B cell (primary cell): ENCODE measurements around the gene EIF3J. TPM values are rescaled to one million over a fixed set of nuclear protein-coding genes. Genes with fewer than 3 reads are reported as not detected.

Experiments
- ATAC-seq: fragments of 200-7000 bp; cut with Tn5 transposase; one replicate; pipeline ENCODE4 v1.10.0; 2021; ENCODE audit warnings: low read depth, mild to moderate bottlenecking, moderate number of reproducible peaks, moderate library complexity
- CTCF ChIA-PET: fragments of 350-600 bp; sonication (Branson Sonifier 250); formaldehyde crosslinking; loops from one replicate; lab custom pipeline; 2021; ENCODE audit warnings: antibody characterized with exemption, inconsistent platforms; lab: Charles Lee
- POLR2A ChIA-PET: fragments of 350-600 bp; sonication (Branson Sonifier 250); formaldehyde crosslinking; loops from one replicate; lab custom pipeline; 2021; ENCODE audit warnings: antibody characterized with exemption; lab: Charles Lee
- DNase-seq: peaks from one replicate; pipeline ENCODE4 v3.0.0; 2013
- H2AFZ ChIP-seq: 2 replicates; pipeline ENCODE4 v1.6.1; 2012; ENCODE audit warnings: mild to moderate bottlenecking, low read depth, low read length; ENCODE audit not compliant: insufficient read depth, poor library complexity, severe bottlenecking
- H3K27ac ChIP-seq, 2 donors: 1 replicate in 1 of 2; 2 replicates in 1 of 2; pipeline ENCODE4 v1.5.1; 2012 to 2013; ENCODE audit warnings: low read length in 2 of 2, mild to moderate bottlenecking in 2 of 2, moderate library complexity in 1 of 2
- H3K27me3 ChIP-seq, 4 experiments: fragments of 200-600 bp in 1 of 4; sonication (generic) in 1 of 4; replicated peaks in 1 of 4; 1 replicate in 2 of 4; 2 replicates in 2 of 4; pipeline versions ENCODE4 v1.6.1 to v1.7.0; 2013 to 2016; ENCODE audit warnings: low read length in 3 of 4, mild to moderate bottlenecking in 2 of 4, mixed read lengths in 1 of 4, moderate library complexity in 1 of 4; ENCODE audit not compliant: insufficient read depth in 4 of 4, control insufficient read depth in 3 of 4; ENCODE audit errors: control extremely low read depth in 1 of 4
- H3K36me3 ChIP-seq, 2 experiments: replicated peaks in 1 of 2; 1 replicate in 1 of 2; 2 replicates in 1 of 2; pipeline versions ENCODE4 v1.6.1 to v1.7.1; 2013; ENCODE audit warnings: low read length in 1 of 2; ENCODE audit not compliant: insufficient read depth in 2 of 2, control insufficient read depth in 1 of 2; ENCODE audit errors: control extremely low read depth in 1 of 2, extremely low read depth in 1 of 2
- H3K4me1 ChIP-seq, 2 donors: fragments of 200-600 bp in 1 of 2; sonication (generic) in 1 of 2; 1 replicate in 1 of 2; 2 replicates in 1 of 2; pipeline versions ENCODE4 v1.5.1 to v1.6.1; 2013 to 2017; ENCODE audit warnings: low read length in 2 of 2; ENCODE audit not compliant: control insufficient read depth in 2 of 2, insufficient read depth in 2 of 2
- H3K4me2 ChIP-seq: replicated peaks from 2 replicates; pipeline ENCODE3; 2012; ENCODE audit warnings: mild to moderate bottlenecking, low read depth, low read length; ENCODE audit not compliant: poor library complexity, severe bottlenecking
- H3K4me3 ChIP-seq, 5 experiments: fragments of 200-600 bp in 1 of 5; sonication (generic) in 1 of 5; 1 replicate in 3 of 5; 2 replicates in 2 of 5; pipeline versions ENCODE4 v1.5.1 to v1.7.0; 2011 to 2016; ENCODE audit warnings: low read length in 4 of 5, mild to moderate bottlenecking in 4 of 5, low read depth in 2 of 5, control low read depth in 1 of 5, moderate library complexity in 1 of 5; ENCODE audit not compliant: insufficient read depth in 1 of 5; ENCODE audit errors: control extremely low read depth in 1 of 5, extremely low read depth in 1 of 5
- H3K79me2 ChIP-seq: fragments of 200-600 bp; sonication (generic); one replicate; pipeline ENCODE4 v1.6.0; 2016; ENCODE audit warnings: low read length; ENCODE audit not compliant: control insufficient read depth, insufficient read depth
- H3K9ac ChIP-seq: fragments of 200-600 bp; sonication (generic); 2 replicates; pipeline ENCODE4 v1.6.1; 2017; ENCODE audit warnings: mild to moderate bottlenecking, low read length, moderate library complexity
- H3K9me3 ChIP-seq, 3 donors: one replicate each; pipeline versions ENCODE4 v1.6.1 to v1.7.1; 2013; ENCODE audit warnings: low read length in 2 of 3; ENCODE audit not compliant: control insufficient read depth in 2 of 3, insufficient read depth in 1 of 3; ENCODE audit errors: control extremely low read depth in 1 of 3
- H4K20me1 ChIP-seq: 2 replicates; pipeline ENCODE4 v1.6.0; 2012; ENCODE audit warnings: mild to moderate bottlenecking, low read length; ENCODE audit not compliant: insufficient read depth, control insufficient read depth, poor library complexity, severe bottlenecking
- H3K27ac Mint-ChIP-seq: one replicate; pipeline ENCODE4 v1.8.0; 2021; ENCODE audit warnings: mixed read lengths
- H3K27me3 Mint-ChIP-seq: one replicate; pipeline ENCODE4 v1.8.0; 2021; ENCODE audit warnings: mixed read lengths
- H3K4me1 Mint-ChIP-seq: one replicate; pipeline ENCODE4 v1.8.0; 2021; ENCODE audit warnings: mixed read lengths
- H3K4me3 Mint-ChIP-seq: one replicate; pipeline ENCODE4 v1.8.0; 2021; ENCODE audit warnings: mixed read lengths
- H3K9me3 Mint-ChIP-seq: one replicate; pipeline ENCODE4 v1.8.0; 2022; ENCODE audit warnings: mixed read lengths; ENCODE audit not compliant: insufficient read depth
- CTCF ChIP-seq: fragments of 200-600 bp; IDR thresholded peaks from one replicate; pipeline ENCODE4 v1.8.0; 2022; ENCODE audit warnings: antibody characterized with exemption, mild to moderate bottlenecking
- EZH2 ChIP-seq: IDR thresholded peaks from 2 replicates; pipeline ENCODE4 v1.6.1; 2012; ENCODE audit warnings: borderline replicate concordance, low read depth, mild to moderate bottlenecking, moderate library complexity, low read length; ENCODE audit not compliant: insufficient read depth, poor library complexity, severe bottlenecking
- WGBS: methylation state at CpG from one replicate; pipeline ENCODE4 v1.1.5; 2013; ENCODE audit warnings: missing lambda C conversion rate; ENCODE audit not compliant: insufficient coverage; 5-methylcytosine and 5-hydroxymethylcytosine counted together
- intact Hi-C: fragments of 100-400 bp; cut with micrococcal nuclease; formaldehyde crosslinking; loops from one replicate; pipeline ENCODE4 v1.10.0; 2022
- polyA plus RNA-seq: library from polyadenylated mRNA; depleted of rRNA; stranded (reverse); fragments of >200 nt; gene quantifications from 2 replicates; pipeline ENCODE4 v1.2.3, GENCODE V29; 2012
- total RNA-seq, 2 donors: library from RNA; stranded (reverse); fragments of 120-200 nt in 1 of 2; gene quantifications; 1 replicate in 1 of 2; 2 replicates in 1 of 2; pipeline versions ENCODE4 v1.2.3 to v1.2.4, GENCODE V29; 2013 to 2022

EIF3J gene
- total and polyA plus RNA-seq, 2 donors (not counting 1 experiment from before 2014, with no cell fraction given) = 16.5 to 66.7 TPM

DNA sequence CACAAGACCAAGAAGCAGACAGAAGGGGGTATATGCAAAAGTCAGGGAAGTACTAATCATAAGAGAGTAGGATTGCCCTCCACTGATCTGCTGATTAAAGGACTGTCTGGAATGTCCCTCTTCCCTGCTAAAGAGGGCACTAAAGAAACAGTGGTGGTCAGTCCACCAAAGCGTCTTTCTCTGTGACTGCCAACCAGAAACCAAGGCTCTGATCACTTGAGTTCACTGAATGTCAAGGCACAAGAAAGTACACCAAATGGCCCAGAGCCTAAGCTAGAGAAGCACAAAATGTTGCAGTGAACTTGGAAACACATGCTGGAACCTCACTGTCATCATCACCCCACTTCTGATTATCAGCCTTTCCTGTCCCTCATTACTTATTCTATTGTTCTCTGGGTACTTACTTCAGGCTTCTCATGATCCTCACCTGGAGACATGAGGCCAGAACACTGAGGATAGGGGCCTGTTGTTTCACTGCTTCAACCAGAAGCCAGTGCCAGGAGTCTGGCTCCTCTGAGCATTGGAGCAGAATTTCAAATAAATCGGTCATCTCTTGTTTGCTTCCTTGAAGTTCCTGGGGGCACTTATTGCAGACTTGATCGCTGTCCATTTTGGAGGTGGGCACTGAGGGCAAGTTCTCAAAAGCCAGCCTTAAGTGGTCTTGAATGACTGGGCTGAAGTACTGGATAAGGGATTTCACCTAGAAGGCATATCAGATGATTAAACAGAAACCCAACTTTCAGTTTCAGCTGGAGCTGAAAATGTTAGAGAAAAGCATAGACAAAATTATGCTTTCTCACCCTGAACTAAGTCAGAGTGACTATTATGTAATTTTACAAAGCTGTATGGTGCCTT lies 58.9 kb downstream of the EIF3J start:
- no peaks in the 10 kb centered on the region for H3K9me3 Mint-ChIP-seq
- H3K4me1 Mint-ChIP-seq = peaks cover 10% of the 10 kb centered on the region
- ATAC-seq (no peak), DNase-seq (no peak)
- Histone ChIP-seq H3K9me3 (no peaks in the 10 kb centered on the region), H4K20me1 (no peaks in the 10 kb centered on the region), H3K79me2 (no peaks in the 10 kb centered on the region), H3K27ac (peak overlapping the region in 1 of 2 donors; percentile 54), H3K4me3 (no peak overlapping the region), H3K4me2 (no peak overlapping the region), H3K9ac (no peak overlapping the region), H3K4me1 (peaks cover 5 to 8% of the 10 kb centered on the region in 2 donors), H2AFZ (no peak overlapping the region), H3K36me3 (peaks cover 16 to 78% of the 10 kb centered on the region in 2 experiments), H3K27me3 (no peaks in the 10 kb centered on the region)
- peak overlapping the region; percentile 78 for H3K27ac Mint-ChIP-seq
- CTCF ChIA-PET = interaction anchor here (1.6 kb wide), 1 partner anchor 143 kb away, joined by 3 read pairs; no protein-coding TSS in a partner anchor
- TF ChIP-seq CTCF (no peak), EZH2 (no peak)
- H3K4me3 Mint-ChIP-seq = no peak overlapping the region
- POLR2A ChIA-PET = no interaction called here
- WGBS = 95% methylated on average over 3 of the region's 3 CpGs
- intact Hi-C loops = no loop called here
- H3K27me3 Mint-ChIP-seq = no peaks in the 10 kb centered on the region

- Histone ChIP-seq H3K27me3 (no peaks in the 10 kb centered on the region), H4K20me1 (no peaks in the 10 kb centered on the region), H3K9me3 (no peaks in the 10 kb centered on the region), H2AFZ (no peak overlapping the region), H3K36me3 (peaks cover 14 to 72% of the 10 kb centered on the region in 2 experiments), H3K27ac (peak overlapping the region in 1 of 2 donors; percentile 54), H3K4me1 (peaks cover 5 to 8% of the 10 kb centered on the region in 2 donors), H3K79me2 (no peaks in the 10 kb centered on the region), H3K4me2 (no peak overlapping the region), H3K4me3 (no peak overlapping the region), H3K9ac (no peak overlapping the region)
- DNase-seq = no peak
- POLR2A ChIA-PET = no interaction called here
- Mint-ChIP-seq H3K4me1 (peaks cover 10% of the 10 kb centered on the region), H3K9me3 (no peaks in the 10 kb centered on the region), H3K4me3 (no peak overlapping the region), H3K27ac (peak overlapping the region; percentile 50), H3K27me3 (no peaks in the 10 kb centered on the region)
- intact Hi-C loops = no loop called here
- CTCF ChIA-PET = interaction anchor here (1.1 to 1.6 kb wide), 4 partner anchors 13 to 142 kb away, joined by 3 to 4 read pairs (median 3); partner anchors contain the start of gene TRIM69
- no peak for ATAC-seq
- WGBS = no CpG with 5 or more reads among the region's 1 CpG
- TF ChIP-seq CTCF = no peak
- no peak for TF ChIP-seq EZH2
Observed at GRCh38 chr15:44596511-44597010, 59.6 kb downstream of the EIF3J start.
